ENCODE data around the gene EIF3F. TPM values are rescaled to one million over a fixed set of nuclear protein-coding genes. Genes with fewer than 3 reads are reported as not detected.

The EIF3F gene
- total RNA-seq, 4 donors from 2014 or later: 140 to 169 (median 148) TPM

GRCh38 chr11:7994581-7995278 is 7.6 kb downstream of the EIF3F start:
- TF ChIP-seq CTCF (IDR thresholded peaks at IDR 0.05; ENCODE audit: low read depth): no peak

GRCh38 chr11:7999795-8000194 is 12.7 kb downstream of the EIF3F start:
- TF ChIP-seq CTCF (IDR thresholded peaks at IDR 0.05; ENCODE audit: low read depth): no peak

GRCh38 chr11:8000390-8000789 is 13.3 kb downstream of the EIF3F start:
- TF ChIP-seq CTCF (IDR thresholded peaks at IDR 0.05; ENCODE audit: low read depth): no peak

GRCh38 chr11:8002676-8003075 is 15.5 kb downstream of the EIF3F start:
- no peak for TF ChIP-seq CTCF (IDR thresholded peaks at IDR 0.05; ENCODE audit: low read depth)

GRCh38 chr11:8003187-8003586 is 16.1 kb downstream of the EIF3F start:
- no peak for TF ChIP-seq CTCF (IDR thresholded peaks at IDR 0.05; ENCODE audit: low read depth)

- TF ChIP-seq CTCF (IDR thresholded peaks at IDR 0.05; ENCODE audit: low read depth): no peak
Measured at GRCh38 chr11:8004008-8004407, 16.9 kb downstream of the EIF3F start.

- TF ChIP-seq CTCF (IDR thresholded peaks at IDR 0.05; ENCODE audit: low read depth): no peak
Measured at GRCh38 chr11:8005556-8005955, 18.4 kb downstream of the EIF3F start.
